WERI-Rb-1 (cell line): Measurements from ENCODE around the gene LZTFL1.

Source experiments
- DNase-seq: peaks from one replicate; pipeline ENCODE4 v3.0.0-alpha.2; 2020
- H3K27ac ChIP-seq: fragments of 250-450 bp; sonication (Bioruptor Pico); 2 replicates; pipeline ENCODE4 v1.5.1; 2020; ENCODE audit warnings: mild to moderate bottlenecking, moderate library complexity
- H3K27me3 ChIP-seq: fragments of 250-450 bp; sonication (Bioruptor Pico); 2 replicates; pipeline ENCODE4 v1.5.1; 2021; ENCODE audit warnings: mild to moderate bottlenecking, low read depth, moderate library complexity; ENCODE audit not compliant: insufficient read depth, severe bottlenecking
- H3K36me3 ChIP-seq: fragments of 250-450 bp; sonication (Bioruptor Pico); 2 replicates; pipeline ENCODE4 v1.5.1; 2020; ENCODE audit warnings: mild to moderate bottlenecking, moderate library complexity
- H3K4me3 ChIP-seq: 2 replicates; pipeline ENCODE4 v1.5.1; 2011; ENCODE audit warnings: low read depth, mild to moderate bottlenecking, control low read depth, low read length
- H3K9me3 ChIP-seq: fragments of 250-450 bp; sonication (Bioruptor Pico); 2 replicates; pipeline ENCODE4 v1.5.1; 2021; ENCODE audit warnings: mild to moderate bottlenecking, moderate library complexity; ENCODE audit not compliant: severe bottlenecking
- TF ChIP-seq, protein P1 (sequence below): IDR thresholded peaks from 2 replicates; pipeline ENCODE4 v1.5.1; 2011; ENCODE audit warnings: low read depth, mild to moderate bottlenecking, control low read depth, inconsistent platforms, low read length

LZTFL1 gene

DNA sequence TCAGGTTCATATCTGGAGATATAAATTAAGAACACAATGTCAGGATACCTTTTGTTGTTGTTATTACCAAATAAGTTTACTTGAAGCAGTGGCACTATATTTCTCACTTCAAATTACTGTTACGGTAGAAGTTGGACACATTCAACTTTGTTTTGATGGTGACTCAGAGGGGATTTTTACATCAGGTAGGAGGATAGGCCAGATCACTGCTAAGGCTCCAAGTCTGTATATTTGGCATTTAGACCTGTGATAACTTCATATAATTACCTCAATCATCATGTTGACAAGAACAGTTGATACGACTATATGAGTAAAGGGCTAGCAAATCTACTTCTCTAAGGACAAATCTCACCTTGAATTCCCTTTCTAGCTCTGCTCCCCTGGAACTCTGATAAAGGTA is 15.6 kb downstream of the LZTFL1 start:
- no peak for DNase-seq
- H3K27ac ChIP-seq, result no peak overlapping the region
- H3K36me3 ChIP-seq, result peaks cover 14% of the 10 kb centered on the region
- H3K27me3 ChIP-seq, result no peaks in the 10 kb centered on the region
- H3K4me3 ChIP-seq, result no peak overlapping the region
- no peaks in the 10 kb centered on the region for H3K9me3 ChIP-seq
- TF ChIP-seq, protein P1, sequence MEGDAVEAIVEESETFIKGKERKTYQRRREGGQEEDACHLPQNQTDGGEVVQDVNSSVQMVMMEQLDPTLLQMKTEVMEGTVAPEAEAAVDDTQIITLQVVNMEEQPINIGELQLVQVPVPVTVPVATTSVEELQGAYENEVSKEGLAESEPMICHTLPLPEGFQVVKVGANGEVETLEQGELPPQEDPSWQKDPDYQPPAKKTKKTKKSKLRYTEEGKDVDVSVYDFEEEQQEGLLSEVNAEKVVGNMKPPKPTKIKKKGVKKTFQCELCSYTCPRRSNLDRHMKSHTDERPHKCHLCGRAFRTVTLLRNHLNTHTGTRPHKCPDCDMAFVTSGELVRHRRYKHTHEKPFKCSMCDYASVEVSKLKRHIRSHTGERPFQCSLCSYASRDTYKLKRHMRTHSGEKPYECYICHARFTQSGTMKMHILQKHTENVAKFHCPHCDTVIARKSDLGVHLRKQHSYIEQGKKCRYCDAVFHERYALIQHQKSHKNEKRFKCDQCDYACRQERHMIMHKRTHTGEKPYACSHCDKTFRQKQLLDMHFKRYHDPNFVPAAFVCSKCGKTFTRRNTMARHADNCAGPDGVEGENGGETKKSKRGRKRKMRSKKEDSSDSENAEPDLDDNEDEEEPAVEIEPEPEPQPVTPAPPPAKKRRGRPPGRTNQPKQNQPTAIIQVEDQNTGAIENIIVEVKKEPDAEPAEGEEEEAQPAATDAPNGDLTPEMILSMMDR, result no peak

DNA sequence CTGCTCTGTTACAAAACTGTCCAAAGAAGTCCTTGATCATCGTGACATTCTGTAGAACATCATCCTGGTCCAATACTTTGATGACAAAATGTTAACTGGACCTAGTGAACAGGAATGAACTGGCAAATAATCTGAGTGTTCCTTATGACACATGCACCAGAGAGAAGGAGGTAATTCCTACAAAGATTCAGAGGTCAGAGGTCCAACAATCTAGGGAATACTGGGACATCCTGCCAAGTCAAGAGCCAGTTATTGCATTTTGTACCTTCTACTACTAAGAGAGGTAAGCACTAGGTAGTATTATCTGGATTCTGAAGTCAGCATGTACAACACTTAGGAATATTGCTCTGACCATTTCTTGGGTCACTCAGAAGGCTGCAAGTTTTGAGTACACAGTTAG is 20.8 kb downstream of the LZTFL1 start:
- DNase-seq, result no peak
- peaks cover 4% of the 10 kb centered on the region; the same call in 1 of the 2 replicates for H3K36me3 ChIP-seq
- H3K27ac ChIP-seq, result no peak overlapping the region

DNA sequence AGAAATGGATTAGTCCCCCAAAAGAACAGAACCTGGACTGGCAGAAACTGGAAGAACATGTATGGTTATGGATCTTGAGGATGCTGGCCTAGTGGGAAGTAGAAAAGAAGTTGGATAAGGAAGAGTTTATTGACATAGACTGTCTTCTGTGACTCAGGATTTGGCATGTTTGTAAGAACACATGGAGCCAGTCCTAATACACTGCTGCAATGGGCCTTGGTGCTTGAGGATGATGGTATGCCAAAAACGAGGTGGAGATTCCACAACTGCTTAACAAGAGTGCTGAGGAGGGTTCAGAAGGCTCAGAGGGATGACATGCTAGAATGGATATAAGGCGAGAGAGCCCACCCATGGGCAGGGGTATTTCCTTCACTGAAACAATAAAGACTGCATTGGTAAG is 22.4 kb downstream of the LZTFL1 start:
- no peak overlapping the region for H3K4me3 ChIP-seq
- no peak overlapping the region for H3K27ac ChIP-seq
- no peaks in the 10 kb centered on the region for H3K27me3 ChIP-seq
- H3K9me3 ChIP-seq, result peaks cover 4% of the 10 kb centered on the region
- H3K36me3 ChIP-seq, result no peaks in the 10 kb centered on the region
- no peak for DNase-seq
- TF ChIP-seq, protein P1, result no peak

More for the DNA sequence above, 20.8 kb downstream of the LZTFL1 start:
- Histone ChIP-seq H3K4me3 (no peak overlapping the region), H3K27me3 (no peaks in the 10 kb centered on the region), H3K9me3 (peaks cover 4% of the 10 kb centered on the region)
- TF ChIP-seq, protein P1, result no peak

DNA sequence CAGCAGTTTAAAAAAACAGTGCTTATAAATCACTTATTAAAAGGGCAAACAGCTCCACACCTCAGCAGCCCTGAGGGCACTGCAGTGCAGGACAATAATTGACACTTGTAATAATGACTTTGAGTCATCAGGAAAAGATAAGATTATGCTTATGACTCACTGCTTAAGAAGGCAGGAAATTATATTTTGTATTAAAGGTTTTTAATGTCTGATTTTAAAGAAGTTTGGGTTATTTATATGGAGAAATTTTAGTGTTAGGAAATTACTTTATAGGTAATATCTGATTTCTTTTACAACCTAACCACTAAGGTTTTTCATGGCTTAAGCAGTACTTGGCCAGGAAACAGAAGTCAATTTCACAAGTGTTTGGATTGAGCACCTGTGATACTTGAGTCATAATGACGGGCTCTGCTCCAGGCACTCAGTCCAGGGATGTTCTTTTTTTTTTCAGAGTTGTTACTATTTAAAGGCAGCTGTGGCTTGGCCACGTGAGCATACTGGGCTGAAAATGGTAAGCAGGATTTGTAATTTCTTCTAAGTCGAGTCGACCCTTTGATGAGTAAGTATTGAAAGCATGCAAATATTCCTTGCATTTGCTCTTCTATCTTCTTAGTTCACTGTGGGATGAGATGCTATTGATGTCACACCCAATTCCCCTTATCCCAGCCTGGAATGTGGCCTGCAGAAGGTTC is 23.9 kb downstream of the LZTFL1 start:
- DNase-seq, result no peak
- Histone ChIP-seq H3K27me3 (no peaks in the 10 kb centered on the region), H3K9me3 (peaks cover 4% of the 10 kb centered on the region), H3K27ac (no peak overlapping the region), H3K36me3 (no peaks in the 10 kb centered on the region), H3K4me3 (no peak overlapping the region)
- TF ChIP-seq, protein P1, result no peak

DNA sequence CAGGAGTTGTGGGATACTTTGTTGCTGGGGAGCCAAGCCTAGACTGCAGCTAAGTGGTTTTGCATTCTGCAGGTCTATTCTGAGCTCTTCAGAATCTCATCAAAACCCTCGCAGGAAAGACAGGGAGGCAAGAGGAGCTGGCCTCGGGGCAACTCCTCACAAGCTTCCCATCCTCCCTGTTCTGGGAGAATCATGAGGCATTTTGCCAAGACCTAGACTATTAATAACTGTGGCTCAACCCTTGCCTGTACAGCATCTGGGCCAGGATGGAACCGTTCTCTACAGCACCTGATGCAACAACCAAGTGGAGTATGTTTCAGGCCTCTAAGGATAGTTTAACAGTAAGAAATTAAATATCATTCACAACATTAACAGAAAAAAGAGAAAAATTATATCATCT is 25.4 kb downstream of the LZTFL1 start:
- H3K4me3 ChIP-seq, result no peak overlapping the region
- no peak for DNase-seq

More for the DNA sequence above, 25.4 kb downstream of the LZTFL1 start:
- H3K9me3 ChIP-seq, result peaks cover 4% of the 10 kb centered on the region
- TF ChIP-seq, protein P1, result no peak
- no peaks in the 10 kb centered on the region for H3K36me3 ChIP-seq
- no peak overlapping the region for H3K27ac ChIP-seq
- no peaks in the 10 kb centered on the region for H3K27me3 ChIP-seq
